HEK293T (cell line): ENCODE measurements around the gene CEP95.

Experiments
- BHLHE40 ChIP-seq: fragments of 450-650 bp; IDR thresholded peaks from 2 replicates; pipeline ENCODE4 v1.6.1; 2016; ENCODE audit warnings: mild to moderate bottlenecking, moderate library complexity, borderline replicate concordance
- FOXA1 ChIP-seq: fragments of 450-650 bp; IDR thresholded peaks from 2 replicates; pipeline ENCODE4 v1.6.1; 2016; ENCODE audit warnings: mild to moderate bottlenecking
- FOXK2 ChIP-seq: fragments of 450-650 bp; IDR thresholded peaks from 2 replicates; pipeline ENCODE4 v1.6.1; 2016; ENCODE audit warnings: mild to moderate bottlenecking
- FOXM1 ChIP-seq: fragments of 450-650 bp; IDR thresholded peaks from 2 replicates; pipeline ENCODE4 v1.6.1; 2017; ENCODE audit warnings: mild to moderate bottlenecking, borderline replicate concordance
- HDGF ChIP-seq: fragments of 450-650 bp; IDR thresholded peaks from 2 replicates; pipeline ENCODE4 v1.6.1; 2017; ENCODE audit warnings: antibody characterized with exemption, borderline replicate concordance
- LEF1 ChIP-seq: fragments of 450-650 bp; IDR thresholded peaks from 2 replicates; pipeline ENCODE4 v1.6.1; 2017; ENCODE audit warnings: mild to moderate bottlenecking, borderline replicate concordance
- NFRKB ChIP-seq: fragments of 450-650 bp; IDR thresholded peaks from 2 replicates; pipeline ENCODE4 v1.6.1; 2016; ENCODE audit warnings: mild to moderate bottlenecking, moderate library complexity
- SP1 ChIP-seq: fragments of 450-650 bp; IDR thresholded peaks from 2 replicates; pipeline ENCODE4 v1.6.1; 2017
- SUZ12 ChIP-seq: fragments of 450-650 bp; IDR thresholded peaks from 2 replicates; pipeline ENCODE4 v1.6.1; 2016; ENCODE audit warnings: mild to moderate bottlenecking
- TARDBP ChIP-seq: fragments of 450-650 bp; IDR thresholded peaks from 2 replicates; pipeline ENCODE4 v1.6.1; 2016
- ZNF384 ChIP-seq: fragments of 450-650 bp; IDR thresholded peaks from 2 replicates; pipeline ENCODE4 v1.6.1; 2016

- TF ChIP-seq SP1 (no peak), FOXA1 (no peak), HDGF (no peak), FOXM1 (no peak), BHLHE40 (no peak), SUZ12 (no peak), TARDBP (no peak), NFRKB (no peak), LEF1 (no peak), ZNF384 (no peak), FOXK2 (no peak)
Observed at GRCh38 chr17:64488301-64488700, 18.5 kb upstream of the CEP95 start.
